ENCODE results near the gene MCC.

GRCh38 chr5:113493446-113493845 lies 5.2 kb upstream of the MCC start:
- TF ChIP-seq CTCF (IDR thresholded peaks at IDR 0.05 in 4 of 5, conservative IDR thresholded peaks at IDR 0.05 in 1 of 5), result no peak
- no peak for TF ChIP-seq POLR2A (IDR thresholded peaks at IDR 0.05)
